A673 (cell line): ENCODE data around the gene PTCH1. TPM values are rescaled to one million over a fixed set of nuclear protein-coding genes. Genes with fewer than 3 reads are reported as not detected.

Source experiments
- BruUV-seq: library from RNA; stranded (reverse); fragments of 400-500 nt; replicated peaks from 2 replicates; lab custom pipeline; 2021; lab: Mats Ljungman, UMichigan
- CTCF ChIA-PET: fragments of 300-600 bp; sonication (Branson Sonifier 250); formaldehyde crosslinking; loops from one replicate; lab custom pipeline; 2022; ENCODE audit warnings: antibody characterized with exemption; lab: Charles Lee
- POLR2A ChIA-PET: fragments of 300-600 bp; sonication (Branson Sonifier 250); formaldehyde crosslinking; loops from one replicate; lab custom pipeline; 2022; ENCODE audit warnings: antibody characterized with exemption; ENCODE audit not compliant: low non-redundant PET; lab: Charles Lee
- DNase-seq: peaks from one replicate; pipeline ENCODE4 v3.0.0-alpha.2; 2015; ENCODE audit warnings: low spot score
- H3K27ac ChIP-seq: fragments of 200-600 bp; sonication (generic); 2 replicates; pipeline ENCODE4 v1.5.1; 2016; ENCODE audit warnings: mixed run types, low read depth, mild to moderate bottlenecking, mixed read lengths, antibody characterized with exemption, low read length; ENCODE audit not compliant: poor library complexity, severe bottlenecking
- H3K27me3 ChIP-seq: fragments of 200-600 bp; sonication (generic); replicated peaks from 2 replicates; pipeline ENCODE4 v1.6.1; 2017; ENCODE audit warnings: mixed run types, low read depth, mild to moderate bottlenecking, mixed read lengths, antibody characterized with exemption, low read length; ENCODE audit not compliant: insufficient read depth, poor library complexity
- H3K36me3 ChIP-seq: fragments of 200-600 bp; sonication (generic); 2 replicates; pipeline ENCODE4 v1.6.1; 2016; ENCODE audit warnings: mixed run types, mild to moderate bottlenecking, mixed read lengths, antibody characterized with exemption, low read length; ENCODE audit not compliant: insufficient read depth, poor library complexity, severe bottlenecking
- H3K4me1 ChIP-seq: fragments of 200-600 bp; sonication (generic); 2 replicates; pipeline ENCODE4 v1.6.1; 2017; ENCODE audit warnings: mixed run types, mild to moderate bottlenecking, mixed read lengths, antibody characterized with exemption, low read length; ENCODE audit not compliant: insufficient read depth, poor library complexity, severe bottlenecking
- H3K4me3 ChIP-seq: fragments of 200-600 bp; sonication (generic); 2 replicates; pipeline ENCODE4 v1.5.1; 2016; ENCODE audit warnings: low read depth, mixed run types, mild to moderate bottlenecking, mixed read lengths, low read length; ENCODE audit not compliant: poor library complexity, severe bottlenecking
- H3K9me3 ChIP-seq: fragments of 200-600 bp; sonication (generic); 2 replicates; pipeline ENCODE4 v1.6.1; 2016; ENCODE audit warnings: mixed run types, low read depth, mild to moderate bottlenecking, mixed read lengths, antibody characterized with exemption, low read length; ENCODE audit not compliant: poor library complexity, severe bottlenecking
- EZH2 ChIP-seq: fragments of 200-600 bp; sonication (generic); IDR thresholded peaks from 2 replicates; pipeline ENCODE4 v1.6.1; 2017; ENCODE audit warnings: borderline replicate concordance, low read depth, mild to moderate bottlenecking, mixed read lengths, antibody characterized with exemption, low read length; ENCODE audit not compliant: poor library complexity, severe bottlenecking
- intact Hi-C: fragments of 100-400 bp; cut with micrococcal nuclease; formaldehyde crosslinking; loops from one replicate; pipeline ENCODE4 v1.10.0; 2022; ENCODE audit not compliant: unreplicated experiment
- total RNA-seq: library from RNA; stranded (reverse); gene quantifications from 2 replicates; pipeline ENCODE4 v1.2.3, GENCODE V29; 2021
- TF ChIP-seq, protein P1 (sequence below): fragments of 300-800, 200-600 bp; sonication (generic); conservative IDR thresholded peaks from 2 replicates; pipeline ENCODE4 v1.5.1; 2017; ENCODE audit warnings: low read depth, mild to moderate bottlenecking, antibody characterized with exemption, low read length, moderate library complexity, mixed read lengths

PTCH1 gene
- total RNA-seq, 1 experiment from 2014 or later, result 36.5 TPM

DNA sequence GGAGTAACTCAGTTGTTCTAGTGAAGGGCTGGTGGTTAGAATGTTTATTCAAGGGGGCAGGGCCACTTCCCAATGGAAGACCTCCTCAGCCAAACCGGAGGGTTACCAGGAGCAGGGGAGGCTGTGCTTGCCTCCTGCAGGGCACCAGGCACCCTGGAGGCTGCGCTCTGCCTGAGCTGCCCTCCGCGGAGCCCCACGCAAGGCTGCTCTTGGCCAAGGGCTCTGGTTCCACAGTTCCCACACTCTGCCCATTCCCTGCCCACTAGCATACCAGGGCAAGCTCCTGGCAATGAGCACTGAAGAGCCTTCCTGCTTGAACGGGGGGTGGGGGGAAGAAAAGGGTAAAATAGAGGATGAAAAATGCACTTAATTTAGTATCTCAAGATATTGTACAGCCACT is 35.5 kb upstream of the PTCH1 start:
- H3K4me3 ChIP-seq, result no peak overlapping the region
- no peaks in the 10 kb centered on the region for H3K27me3 ChIP-seq
- no peaks in the 10 kb centered on the region for H3K36me3 ChIP-seq
- DNase-seq, result no peak
- ChIA-PET POLR2A (interaction anchor here (0.6 kb wide), 1 partner anchor 561 kb away, joined by 14 read pairs; no protein-coding TSS in a partner anchor), CTCF (no interaction called here)
- no peaks in the 10 kb centered on the region for H3K9me3 ChIP-seq
- H3K27ac ChIP-seq, result no peak overlapping the region
- no peaks in the 10 kb centered on the region for H3K4me1 ChIP-seq
- intact Hi-C loops, result no loop called here
- no TSS peak for BruUV-seq
- no peak for TF ChIP-seq EZH2
- TF ChIP-seq, protein P1, sequence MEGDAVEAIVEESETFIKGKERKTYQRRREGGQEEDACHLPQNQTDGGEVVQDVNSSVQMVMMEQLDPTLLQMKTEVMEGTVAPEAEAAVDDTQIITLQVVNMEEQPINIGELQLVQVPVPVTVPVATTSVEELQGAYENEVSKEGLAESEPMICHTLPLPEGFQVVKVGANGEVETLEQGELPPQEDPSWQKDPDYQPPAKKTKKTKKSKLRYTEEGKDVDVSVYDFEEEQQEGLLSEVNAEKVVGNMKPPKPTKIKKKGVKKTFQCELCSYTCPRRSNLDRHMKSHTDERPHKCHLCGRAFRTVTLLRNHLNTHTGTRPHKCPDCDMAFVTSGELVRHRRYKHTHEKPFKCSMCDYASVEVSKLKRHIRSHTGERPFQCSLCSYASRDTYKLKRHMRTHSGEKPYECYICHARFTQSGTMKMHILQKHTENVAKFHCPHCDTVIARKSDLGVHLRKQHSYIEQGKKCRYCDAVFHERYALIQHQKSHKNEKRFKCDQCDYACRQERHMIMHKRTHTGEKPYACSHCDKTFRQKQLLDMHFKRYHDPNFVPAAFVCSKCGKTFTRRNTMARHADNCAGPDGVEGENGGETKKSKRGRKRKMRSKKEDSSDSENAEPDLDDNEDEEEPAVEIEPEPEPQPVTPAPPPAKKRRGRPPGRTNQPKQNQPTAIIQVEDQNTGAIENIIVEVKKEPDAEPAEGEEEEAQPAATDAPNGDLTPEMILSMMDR, result no peak

DNA sequence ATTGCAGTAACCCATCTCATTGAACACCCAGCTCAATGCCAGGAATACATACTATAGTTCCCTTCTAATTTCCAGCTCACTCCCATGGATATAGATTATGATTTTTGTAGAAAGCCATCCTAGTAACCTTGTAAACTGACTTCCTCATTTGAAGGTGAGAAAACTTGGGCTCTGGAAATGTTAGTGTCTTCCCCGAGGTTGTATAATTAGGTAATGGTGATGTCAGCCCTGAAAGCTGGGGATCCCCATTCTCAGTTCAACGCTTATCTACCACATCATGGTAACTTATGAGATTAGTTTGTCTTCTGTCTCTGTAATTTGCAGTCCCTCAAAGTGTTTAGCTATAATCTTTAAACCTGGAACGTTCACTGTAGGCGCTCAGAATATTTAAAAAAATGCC is 34.6 kb upstream of the PTCH1 start:
- no peak for DNase-seq
- CTCF ChIA-PET, result no interaction called here
- H3K27ac ChIP-seq, result no peak overlapping the region
- no peaks in the 10 kb centered on the region for H3K36me3 ChIP-seq
- POLR2A ChIA-PET, result no interaction called here
- H3K4me1 ChIP-seq, result no peaks in the 10 kb centered on the region
- BruUV-seq, result no TSS peak
- H3K4me3 ChIP-seq, result no peak overlapping the region
- no peaks in the 10 kb centered on the region for H3K9me3 ChIP-seq
- TF ChIP-seq EZH2, result no peak
- TF ChIP-seq, protein P1, result no peak
- no peaks in the 10 kb centered on the region for H3K27me3 ChIP-seq
- intact Hi-C loops, result no loop called here

DNA sequence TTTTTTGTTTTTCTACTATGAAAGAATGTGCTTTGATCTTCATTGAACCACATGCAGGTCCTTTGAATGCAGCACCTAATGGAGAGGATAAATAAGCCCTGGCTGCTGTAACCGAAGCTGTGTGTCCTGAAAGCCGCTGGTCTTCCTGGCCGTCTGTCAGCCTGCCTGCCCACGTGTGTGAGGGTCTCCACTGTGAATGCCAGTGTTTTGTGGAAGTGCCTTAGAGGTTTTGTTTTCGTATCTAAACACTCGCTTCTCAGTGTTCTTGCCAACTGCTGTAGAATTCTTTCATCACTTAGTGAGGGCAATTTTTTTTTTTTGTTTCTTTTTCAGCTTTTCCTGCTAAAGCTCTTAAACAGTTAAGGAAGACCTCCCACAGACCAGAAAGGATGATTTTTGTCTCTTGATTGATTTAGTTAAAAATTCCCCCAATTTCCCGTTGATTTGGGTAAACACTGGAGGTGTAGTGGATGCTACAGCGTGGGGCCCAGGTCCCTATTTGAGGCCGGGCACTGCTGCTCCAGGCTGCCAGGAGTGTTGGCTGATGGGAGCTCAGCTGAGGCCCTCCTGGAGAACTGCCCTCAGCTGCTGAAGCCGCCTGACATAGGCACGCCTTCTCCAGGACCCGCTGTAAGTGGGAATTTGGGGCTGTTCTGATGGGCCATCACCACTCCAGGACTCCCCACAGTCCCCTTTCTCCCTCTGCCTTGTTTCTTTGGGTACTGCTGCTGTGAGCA is 29.2 kb upstream of the PTCH1 start:
- BruUV-seq, result no TSS peak
- CTCF ChIA-PET, result no interaction called here
- H3K36me3 ChIP-seq, result no peaks in the 10 kb centered on the region

More for the DNA sequence above, 29.2 kb upstream of the PTCH1 start:
- Histone ChIP-seq H3K4me3 (no peak overlapping the region), H3K27ac (no peak overlapping the region), H3K27me3 (no peaks in the 10 kb centered on the region), H3K9me3 (no peaks in the 10 kb centered on the region), H3K4me1 (no peaks in the 10 kb centered on the region)
- intact Hi-C loops, result no loop called here
- no peak for TF ChIP-seq EZH2
- TF ChIP-seq, protein P1, result no peak
- POLR2A ChIA-PET, result interaction anchor here (0.6 kb wide), 1 partner anchor 176 kb away, joined by 3 read pairs; no protein-coding TSS in a partner anchor
- DNase-seq, result no peak
